Measurements from ENCODE around the gene UTP3.

- TF ChIP-seq CTCF (IDR thresholded peaks at IDR 0.05) (no peak), POLR2A (IDR thresholded peaks at IDR 0.05) (no peak), POLR2AphosphoS5 (IDR thresholded peaks at IDR 0.05) (no peak)
These were observed 51.4 kb downstream of the UTP3 start for GRCh38 chr4:70739496-70740337.

Measured in upper lobe of left lung (tissue), 4 donors.